Measurements from ENCODE around the gene PTGES2.

PTGES2 gene

GRCh38 chr9:128087262-128087661, 40.3 kb downstream of the PTGES2 start:
- TF ChIP-seq GATA2 (IDR thresholded peaks at IDR 0.05; ENCODE audit: low read depth, low read length): no peak
- TF ChIP-seq GATA3 (IDR thresholded peaks at IDR 0.05; ENCODE audit: low read depth, low read length): no peak

DNA sequence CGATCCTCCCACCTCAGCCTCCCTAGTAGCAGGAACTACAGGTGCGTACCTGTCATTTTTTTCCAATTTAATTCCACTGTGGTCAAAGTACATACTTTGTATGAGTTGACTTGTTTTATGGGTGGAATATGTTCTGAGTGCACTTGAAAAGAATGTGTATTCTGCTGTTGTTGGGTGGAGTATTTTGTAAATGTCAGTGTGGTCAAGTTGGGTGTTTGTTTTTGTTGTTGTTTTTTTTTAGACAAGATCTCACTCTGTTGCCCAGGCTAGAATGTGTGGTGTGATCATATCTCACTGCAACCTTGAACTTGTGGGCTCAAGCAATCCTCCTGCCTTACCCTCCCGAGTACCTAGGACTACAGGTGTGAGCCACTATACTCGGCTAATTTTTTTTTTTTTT, 41.6 kb downstream of the PTGES2 start:
- TF ChIP-seq GATA2 (IDR thresholded peaks at IDR 0.05; ENCODE audit: low read depth, low read length): no peak
- no peak for TF ChIP-seq GATA3 (IDR thresholded peaks at IDR 0.05; ENCODE audit: low read depth, low read length)

DNA sequence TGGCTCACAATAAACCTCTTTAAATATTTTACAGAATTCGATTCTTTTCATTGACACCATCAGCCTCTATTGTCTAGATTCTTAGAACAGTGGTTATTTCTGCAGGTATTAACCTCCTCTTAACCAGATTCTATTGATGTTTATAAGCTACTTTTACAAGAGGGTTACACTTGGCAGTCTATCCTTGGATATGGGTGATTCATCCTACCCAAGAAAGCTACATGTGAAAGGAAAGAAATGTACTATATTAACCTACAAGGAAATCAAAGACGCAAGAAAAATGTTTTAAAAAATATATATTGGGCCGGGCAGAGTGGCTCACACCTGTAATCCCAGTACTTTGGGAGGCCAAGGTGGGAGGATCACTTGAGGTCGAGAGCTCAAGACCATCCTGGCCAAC, 42.8 kb downstream of the PTGES2 start:
- TF ChIP-seq GATA2 (IDR thresholded peaks at IDR 0.05; ENCODE audit: low read depth, low read length): no peak
- no peak for TF ChIP-seq GATA3 (IDR thresholded peaks at IDR 0.05; ENCODE audit: low read depth, low read length)

DNA sequence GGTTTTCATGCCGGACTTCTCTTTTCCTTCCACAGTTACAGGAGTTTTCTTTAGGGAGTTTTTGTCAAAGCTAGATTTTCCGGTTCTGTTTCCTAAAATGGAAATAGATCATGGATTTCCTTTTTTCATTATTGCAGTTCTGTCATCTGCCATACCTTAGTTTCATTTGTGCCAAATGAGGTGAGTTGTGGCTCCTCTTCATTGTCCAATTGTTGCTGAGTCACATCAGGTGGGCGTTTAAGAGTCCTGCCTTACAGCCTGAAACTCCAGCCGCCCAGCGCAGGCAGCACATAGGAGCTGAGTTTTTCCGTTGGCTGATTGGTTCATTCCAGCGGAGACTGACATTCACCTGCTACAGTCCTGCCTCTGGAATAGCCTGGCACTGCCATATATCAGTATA, 45.4 kb downstream of the PTGES2 start:
- TF ChIP-seq GATA3 (IDR thresholded peaks at IDR 0.05; ENCODE audit: low read depth, low read length) (no peak), GATA2 (IDR thresholded peaks at IDR 0.05; ENCODE audit: low read depth, low read length) (no peak)

- TF ChIP-seq GATA3 (IDR thresholded peaks at IDR 0.05; ENCODE audit: low read depth, low read length) (no peak), GATA2 (IDR thresholded peaks at IDR 0.05; ENCODE audit: low read depth, low read length) (no peak)
Observed at GRCh38 chr9:128081056-128081455, 46.5 kb downstream of the PTGES2 start.

- no peak for TF ChIP-seq GATA3 (IDR thresholded peaks at IDR 0.05; ENCODE audit: low read depth, low read length)
- no peak for TF ChIP-seq GATA2 (IDR thresholded peaks at IDR 0.05; ENCODE audit: low read depth, low read length)
Observed at GRCh38 chr9:128080206-128080605, 47.3 kb downstream of the PTGES2 start.

DNA sequence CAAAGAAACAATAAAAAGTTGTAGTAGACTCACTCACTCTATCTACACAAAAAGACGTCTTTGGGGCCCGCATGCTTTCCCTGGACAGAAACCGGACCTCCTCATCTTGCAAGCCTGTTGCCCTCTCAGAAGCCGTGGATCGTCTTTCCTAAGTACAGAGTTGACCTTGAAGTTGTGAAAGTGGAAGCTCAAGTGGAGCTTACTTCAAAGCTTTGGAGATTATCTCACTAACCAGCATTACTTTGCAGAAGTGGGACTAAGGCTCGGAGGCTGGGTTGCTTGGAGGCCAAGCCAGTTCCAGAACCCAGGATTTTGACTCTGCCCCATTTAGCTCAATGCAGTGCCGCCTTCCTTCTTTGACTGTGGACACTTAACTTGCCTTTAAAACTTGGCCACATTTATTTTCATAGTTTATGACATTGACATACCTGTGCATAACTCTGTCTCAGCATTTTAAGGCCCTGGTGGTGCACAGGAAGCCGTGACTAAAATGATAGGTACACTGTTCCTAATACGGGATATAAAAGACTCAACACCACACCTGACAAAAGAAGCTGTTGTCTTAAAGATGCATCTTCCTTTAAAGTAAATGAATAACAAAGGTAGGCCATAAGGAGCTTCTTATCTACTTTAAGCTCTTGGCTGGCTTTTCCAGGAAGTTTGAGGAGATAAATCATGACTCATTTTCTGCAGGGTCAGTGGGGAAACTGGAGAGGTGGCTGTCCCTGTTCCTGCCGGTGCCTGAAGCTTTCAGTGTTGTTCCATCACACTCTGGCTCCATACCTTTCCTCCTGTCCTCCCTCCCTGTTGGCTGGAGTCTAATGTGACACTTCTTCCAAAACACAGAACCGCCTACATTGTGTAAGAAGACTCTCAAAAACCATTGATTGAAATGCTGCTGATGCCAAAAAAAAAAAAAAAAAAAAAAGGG, 48.8 kb downstream of the PTGES2 start:
- TF ChIP-seq GATA3 (IDR thresholded peaks at IDR 0.05; ENCODE audit: low read depth, low read length) (no peak), GATA2 (IDR thresholded peaks at IDR 0.05; ENCODE audit: low read depth, low read length) (no peak)

DNA sequence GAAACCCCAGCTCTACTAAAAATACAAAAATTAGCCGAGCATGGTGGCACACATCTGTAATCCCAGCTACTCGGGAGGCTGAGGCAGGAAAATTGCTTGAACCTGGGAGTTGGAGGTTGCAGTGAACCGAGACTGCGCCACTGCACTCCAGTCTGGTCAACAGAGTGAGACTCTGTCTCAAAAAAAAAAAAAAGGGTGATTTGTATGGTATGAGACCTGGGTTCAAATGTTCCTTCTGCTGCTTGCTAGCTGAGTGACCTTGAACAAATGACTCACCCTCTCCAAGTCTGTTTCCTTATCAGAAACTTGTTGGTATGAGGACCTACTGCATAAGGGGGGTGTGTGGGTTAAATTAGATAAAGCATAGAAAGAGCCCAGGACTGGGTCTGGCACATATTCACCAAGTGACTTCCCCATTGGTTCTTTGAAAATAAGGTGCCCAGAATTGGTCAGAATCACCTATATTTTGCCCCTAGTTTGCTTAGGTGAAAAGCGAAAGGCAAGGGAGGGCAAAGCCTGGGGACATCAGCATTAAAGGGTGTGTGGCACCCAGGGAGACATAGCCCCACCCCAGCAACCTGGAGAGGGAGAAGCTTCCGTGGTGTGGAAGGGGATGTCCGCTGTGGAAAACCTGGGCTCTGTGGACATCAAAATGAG, 49.6 kb downstream of the PTGES2 start:
- TF ChIP-seq GATA2 (IDR thresholded peaks at IDR 0.05; ENCODE audit: low read depth, low read length): no peak
- no peak for TF ChIP-seq GATA3 (IDR thresholded peaks at IDR 0.05; ENCODE audit: low read depth, low read length)

GRCh38 chr9:128073253-128073886, 54.2 kb downstream of the PTGES2 start:
- TF ChIP-seq GATA3 (IDR thresholded peaks at IDR 0.05; ENCODE audit: low read depth, low read length) (no peak), GATA2 (IDR thresholded peaks at IDR 0.05; ENCODE audit: low read depth, low read length) (no peak)

- no peak for TF ChIP-seq GATA3 (IDR thresholded peaks at IDR 0.05; ENCODE audit: low read depth, low read length)
- no peak for TF ChIP-seq GATA2 (IDR thresholded peaks at IDR 0.05; ENCODE audit: low read depth, low read length)
Observed at GRCh38 chr9:128072144-128073021, 55.1 kb downstream of the PTGES2 start.

DNA sequence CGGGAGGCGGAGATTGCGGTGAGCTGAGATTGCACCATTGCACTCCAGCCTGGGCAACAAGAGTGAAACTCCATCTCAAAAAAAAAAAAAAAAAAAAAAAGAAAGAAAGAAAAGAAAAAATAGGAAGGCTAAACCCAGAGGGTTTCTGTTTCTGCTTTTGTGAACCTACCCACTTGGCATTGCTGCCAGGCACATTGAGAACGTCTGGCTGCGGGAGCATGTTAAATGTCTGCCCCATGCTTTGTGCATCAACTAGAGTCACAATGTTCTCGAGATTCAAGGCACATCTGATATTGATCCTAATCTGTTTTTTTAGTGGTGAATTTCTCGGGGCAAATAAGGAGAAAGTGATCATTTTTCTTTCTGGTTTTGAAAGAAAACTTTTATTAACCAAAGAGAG, 56.7 kb downstream of the PTGES2 start:
- no peak for TF ChIP-seq GATA2 (IDR thresholded peaks at IDR 0.05; ENCODE audit: low read depth, low read length)
- TF ChIP-seq GATA3 (IDR thresholded peaks at IDR 0.05; ENCODE audit: low read depth, low read length): no peak

All from SH-SY5Y (cell line).